ENCODE measurements around the gene GAREM1. TPM values are rescaled to one million over a fixed set of nuclear protein-coding genes. Genes with fewer than 3 reads are reported as not detected.

The GAREM1 gene
- total and polyA plus RNA-seq, 2 experiments from 2014 or later = 6.9 to 7.1 TPM

DNA sequence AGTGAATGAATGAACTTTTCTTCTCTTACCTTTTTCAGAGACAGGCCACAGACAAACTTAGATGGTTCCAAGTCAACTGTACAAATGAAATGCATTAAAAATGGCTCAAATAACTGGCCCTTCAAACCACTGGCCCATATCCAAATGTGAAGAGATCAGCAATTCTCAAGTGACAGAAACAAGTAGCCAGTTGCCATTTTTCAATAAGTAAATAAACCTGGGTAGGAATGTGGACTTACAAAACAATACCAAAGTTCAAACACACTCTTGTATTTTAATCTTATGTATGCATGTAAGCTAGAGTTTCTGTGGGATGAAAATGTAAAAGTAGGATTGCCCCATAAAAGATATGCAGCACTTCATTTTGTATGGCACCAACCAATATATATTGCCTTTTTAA lies 151.6 kb downstream of the GAREM1 start:
- no peak overlapping the region for H3K4me2 ChIP-seq
- H3K36me3 ChIP-seq (replicated peaks; ENCODE audit: insufficient read depth, low read depth) = no peaks in the 10 kb centered on the region
- H3K4me3 ChIP-seq = no peak overlapping the region
- no peaks in the 10 kb centered on the region for H3K9me2 ChIP-seq (replicated peaks; ENCODE audit: insufficient read depth)
- H3K27ac ChIP-seq = no peak overlapping the region
- no peak for DNase-seq (ENCODE audit: low spot score)
- H4K20me1 ChIP-seq (ENCODE audit: insufficient read depth, poor library complexity, severe bottlenecking) = no peaks in the 10 kb centered on the region
- H2AFZ ChIP-seq = no peak overlapping the region
- H3K9me3 ChIP-seq (ENCODE audit: low read depth) = no peaks in the 10 kb centered on the region
- peaks cover 11% of the 10 kb centered on the region for H3K4me1 ChIP-seq (ENCODE audit: insufficient read depth)
- no peaks in the 10 kb centered on the region for H3K27me3 ChIP-seq
- TF ChIP-seq, protein P1, sequence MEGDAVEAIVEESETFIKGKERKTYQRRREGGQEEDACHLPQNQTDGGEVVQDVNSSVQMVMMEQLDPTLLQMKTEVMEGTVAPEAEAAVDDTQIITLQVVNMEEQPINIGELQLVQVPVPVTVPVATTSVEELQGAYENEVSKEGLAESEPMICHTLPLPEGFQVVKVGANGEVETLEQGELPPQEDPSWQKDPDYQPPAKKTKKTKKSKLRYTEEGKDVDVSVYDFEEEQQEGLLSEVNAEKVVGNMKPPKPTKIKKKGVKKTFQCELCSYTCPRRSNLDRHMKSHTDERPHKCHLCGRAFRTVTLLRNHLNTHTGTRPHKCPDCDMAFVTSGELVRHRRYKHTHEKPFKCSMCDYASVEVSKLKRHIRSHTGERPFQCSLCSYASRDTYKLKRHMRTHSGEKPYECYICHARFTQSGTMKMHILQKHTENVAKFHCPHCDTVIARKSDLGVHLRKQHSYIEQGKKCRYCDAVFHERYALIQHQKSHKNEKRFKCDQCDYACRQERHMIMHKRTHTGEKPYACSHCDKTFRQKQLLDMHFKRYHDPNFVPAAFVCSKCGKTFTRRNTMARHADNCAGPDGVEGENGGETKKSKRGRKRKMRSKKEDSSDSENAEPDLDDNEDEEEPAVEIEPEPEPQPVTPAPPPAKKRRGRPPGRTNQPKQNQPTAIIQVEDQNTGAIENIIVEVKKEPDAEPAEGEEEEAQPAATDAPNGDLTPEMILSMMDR (IDR thresholded peaks at IDR 0.05; ENCODE audit: poor library complexity) = no peak
- TF ChIP-seq EZH2phosphoT487 (IDR thresholded peaks at IDR 0.05; ENCODE audit: low read depth, severe bottlenecking, unreplicated experiment) (no peak), EZH2 (IDR thresholded peaks at IDR 0.05; ENCODE audit: borderline replicate concordance) (no peak)
- H3K79me2 ChIP-seq = no peaks in the 10 kb centered on the region

DNA sequence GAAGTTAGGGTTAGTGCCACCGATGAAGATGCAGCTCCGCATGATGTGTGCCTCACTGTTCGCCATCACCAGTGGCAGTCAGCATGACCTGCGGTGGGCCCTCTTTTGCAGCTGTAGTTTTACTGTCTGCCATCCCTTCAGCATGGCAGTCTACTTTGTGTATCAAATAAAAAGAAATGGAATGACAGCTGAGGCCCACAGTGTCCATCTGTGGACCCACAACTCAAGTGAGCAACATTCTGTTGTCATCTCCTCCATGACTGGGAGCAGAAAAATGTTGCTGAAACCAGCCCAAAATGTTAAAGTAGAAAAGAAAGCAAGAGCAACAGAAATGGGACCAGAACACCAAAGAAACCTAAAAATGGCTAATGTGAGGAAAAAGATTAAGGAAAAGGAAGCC lies 152.1 kb downstream of the GAREM1 start:
- no peaks in the 10 kb centered on the region for H3K27me3 ChIP-seq
- no peak overlapping the region for H3K4me3 ChIP-seq
- no peak overlapping the region for H3K4me2 ChIP-seq
- no peaks in the 10 kb centered on the region for H3K9me2 ChIP-seq (replicated peaks; ENCODE audit: insufficient read depth)
- H4K20me1 ChIP-seq (ENCODE audit: insufficient read depth, poor library complexity, severe bottlenecking) = no peaks in the 10 kb centered on the region
- H3K79me2 ChIP-seq = no peaks in the 10 kb centered on the region
- H3K36me3 ChIP-seq (replicated peaks; ENCODE audit: insufficient read depth, low read depth) = no peaks in the 10 kb centered on the region
- TF ChIP-seq, protein P1 (IDR thresholded peaks at IDR 0.05; ENCODE audit: poor library complexity) = no peak
- TF ChIP-seq EZH2phosphoT487 (IDR thresholded peaks at IDR 0.05; ENCODE audit: low read depth, severe bottlenecking, unreplicated experiment) (no peak), EZH2 (IDR thresholded peaks at IDR 0.05; ENCODE audit: borderline replicate concordance) (no peak)
- no peak overlapping the region for H3K27ac ChIP-seq
- H2AFZ ChIP-seq = no peak overlapping the region
- 100% methylated on average over 4 of the region's 4 CpGs for WGBS (ENCODE audit: low lambda C conversion rate, missing lambda C conversion rate)
- DNase-seq (ENCODE audit: low spot score) = no peak
- peaks cover 11% of the 10 kb centered on the region for H3K4me1 ChIP-seq (ENCODE audit: insufficient read depth)
- H3K9me3 ChIP-seq (ENCODE audit: low read depth) = no peaks in the 10 kb centered on the region

DNA sequence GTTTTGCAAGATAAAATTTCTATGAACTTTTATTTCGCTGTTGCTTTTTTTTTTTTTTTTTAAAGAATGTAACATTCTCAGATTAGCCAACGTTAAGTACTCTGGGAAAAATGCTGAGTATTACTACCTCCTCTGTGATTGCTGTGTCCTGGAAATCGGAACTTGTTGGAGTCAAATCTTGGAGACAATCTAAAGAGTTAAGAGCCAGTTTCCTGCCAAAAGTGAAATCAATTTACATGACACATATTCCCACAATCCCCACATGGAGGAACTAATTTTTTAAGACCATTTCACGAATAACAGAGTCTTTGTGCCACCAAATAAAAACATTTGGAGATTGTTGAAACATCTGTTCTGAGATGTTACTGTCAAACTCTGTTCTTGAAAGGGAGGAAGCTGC lies 153.0 kb downstream of the GAREM1 start:
- Histone ChIP-seq H4K20me1 (ENCODE audit: insufficient read depth, poor library complexity, severe bottlenecking) (no peaks in the 10 kb centered on the region), H3K4me2 (no peak overlapping the region), H3K4me3 (no peak overlapping the region), H3K9me2 (replicated peaks; ENCODE audit: insufficient read depth) (no peaks in the 10 kb centered on the region), H3K79me2 (no peaks in the 10 kb centered on the region), H3K4me1 (ENCODE audit: insufficient read depth) (peaks cover 11% of the 10 kb centered on the region), H3K27me3 (no peaks in the 10 kb centered on the region), H3K27ac (no peak overlapping the region), H3K9me3 (ENCODE audit: low read depth) (no peaks in the 10 kb centered on the region), H2AFZ (no peak overlapping the region), H3K36me3 (replicated peaks; ENCODE audit: insufficient read depth, low read depth) (no peaks in the 10 kb centered on the region)
- TF ChIP-seq, protein P1 (IDR thresholded peaks at IDR 0.05; ENCODE audit: poor library complexity) = no peak
- TF ChIP-seq EZH2 (IDR thresholded peaks at IDR 0.05; ENCODE audit: borderline replicate concordance) = no peak
- no peak for TF ChIP-seq EZH2phosphoT487 (IDR thresholded peaks at IDR 0.05; ENCODE audit: low read depth, severe bottlenecking, unreplicated experiment)
- WGBS (ENCODE audit: low lambda C conversion rate, missing lambda C conversion rate) = 67% methylated on average over 4 of the region's 4 CpGs
- no peak for DNase-seq (ENCODE audit: low spot score)

DNA sequence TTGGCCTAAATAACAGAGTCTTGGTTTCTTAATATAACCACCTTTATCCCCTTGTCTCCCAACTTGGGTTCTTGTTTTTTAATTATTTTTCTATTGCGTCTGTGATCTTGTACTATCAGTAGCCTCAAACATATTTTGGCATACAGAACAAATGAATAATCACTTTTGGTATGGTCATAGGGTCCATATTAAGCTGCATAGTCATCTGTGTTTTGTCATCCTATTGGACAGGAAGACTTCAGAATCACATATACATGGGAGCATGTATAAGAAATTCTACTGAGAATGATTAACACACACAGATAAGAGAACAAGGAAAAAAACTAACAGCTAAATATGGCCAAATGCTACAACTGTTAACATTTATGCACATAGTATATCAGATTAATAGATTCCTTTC lies 154.8 kb downstream of the GAREM1 start:
- H3K27me3 ChIP-seq = no peaks in the 10 kb centered on the region
- H3K36me3 ChIP-seq (replicated peaks; ENCODE audit: insufficient read depth, low read depth) = no peaks in the 10 kb centered on the region
- no peak for DNase-seq (ENCODE audit: low spot score)
- TF ChIP-seq EZH2 (IDR thresholded peaks at IDR 0.05; ENCODE audit: borderline replicate concordance) (no peak), EZH2phosphoT487 (IDR thresholded peaks at IDR 0.05; ENCODE audit: low read depth, severe bottlenecking, unreplicated experiment) (no peak)
- TF ChIP-seq, protein P1 (IDR thresholded peaks at IDR 0.05; ENCODE audit: poor library complexity) = no peak
- WGBS (ENCODE audit: low lambda C conversion rate, missing lambda C conversion rate) = 96% methylated on average over 1 of the region's 1 CpG
- no peak overlapping the region for H3K4me3 ChIP-seq
- H3K27ac ChIP-seq = no peak overlapping the region
- no peak overlapping the region for H3K4me2 ChIP-seq
- H3K9me2 ChIP-seq (replicated peaks; ENCODE audit: insufficient read depth) = no peaks in the 10 kb centered on the region
- no peaks in the 10 kb centered on the region for H4K20me1 ChIP-seq (ENCODE audit: insufficient read depth, poor library complexity, severe bottlenecking)
- H3K79me2 ChIP-seq = no peaks in the 10 kb centered on the region
- H3K4me1 ChIP-seq (ENCODE audit: insufficient read depth) = peaks cover 11% of the 10 kb centered on the region
- H2AFZ ChIP-seq = no peak overlapping the region
- no peaks in the 10 kb centered on the region for H3K9me3 ChIP-seq (ENCODE audit: low read depth)
